Germinal center (tissue), 1 donor: Measurements from ENCODE around the gene UMAD1.

Experiments
- DNase-seq: peaks from one replicate; pipeline ENCODE4 v3.0.0; 2012; ENCODE audit warnings: mixed read lengths, low spot score

The UMAD1 gene

DNA sequence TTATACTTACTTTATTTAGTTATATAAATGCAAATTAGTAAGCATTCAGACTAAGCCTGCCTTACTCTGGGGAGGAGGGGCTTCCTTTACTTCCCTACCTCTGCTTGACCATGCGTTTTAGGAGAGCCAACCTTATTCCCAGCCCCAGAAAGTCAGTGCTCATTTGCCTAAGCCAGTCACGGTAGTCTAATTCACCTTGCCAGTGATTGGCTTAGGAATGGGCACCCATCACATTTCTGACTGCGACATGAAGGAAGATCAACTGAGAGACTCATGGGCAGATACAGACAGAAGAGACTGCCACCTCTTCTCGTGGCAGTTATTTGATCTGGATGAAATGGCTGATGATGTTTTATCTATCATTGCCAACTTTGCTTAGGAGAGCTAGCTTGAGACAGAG is 48.4 kb downstream of the UMAD1 start:
- DNase-seq, result no peak

GRCh38 chr7:7693881-7694280 is 53.3 kb downstream of the UMAD1 start:
- no peak for DNase-seq

DNA sequence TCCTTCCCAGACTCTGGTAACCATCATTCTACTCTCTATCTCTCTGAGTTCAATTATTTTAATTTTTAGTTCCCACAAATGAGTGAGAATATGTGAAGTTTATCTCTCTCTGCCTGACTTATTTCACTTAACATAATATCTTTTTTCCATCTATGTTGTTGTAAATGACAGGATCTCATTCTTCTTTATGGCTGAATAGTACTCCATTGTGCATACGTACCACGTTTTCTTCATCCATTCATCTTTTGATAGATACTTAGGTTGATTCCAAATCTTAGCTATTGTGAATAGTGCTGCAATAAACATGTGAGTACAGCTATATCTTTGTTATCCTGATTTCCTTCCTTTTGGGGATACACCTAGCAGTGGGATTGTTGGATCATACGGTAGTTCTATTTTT is 54.0 kb downstream of the UMAD1 start:
- DNase-seq, result no peak

GRCh38 chr7:7695111-7695817 is 54.7 kb downstream of the UMAD1 start:
- no peak for DNase-seq

DNA sequence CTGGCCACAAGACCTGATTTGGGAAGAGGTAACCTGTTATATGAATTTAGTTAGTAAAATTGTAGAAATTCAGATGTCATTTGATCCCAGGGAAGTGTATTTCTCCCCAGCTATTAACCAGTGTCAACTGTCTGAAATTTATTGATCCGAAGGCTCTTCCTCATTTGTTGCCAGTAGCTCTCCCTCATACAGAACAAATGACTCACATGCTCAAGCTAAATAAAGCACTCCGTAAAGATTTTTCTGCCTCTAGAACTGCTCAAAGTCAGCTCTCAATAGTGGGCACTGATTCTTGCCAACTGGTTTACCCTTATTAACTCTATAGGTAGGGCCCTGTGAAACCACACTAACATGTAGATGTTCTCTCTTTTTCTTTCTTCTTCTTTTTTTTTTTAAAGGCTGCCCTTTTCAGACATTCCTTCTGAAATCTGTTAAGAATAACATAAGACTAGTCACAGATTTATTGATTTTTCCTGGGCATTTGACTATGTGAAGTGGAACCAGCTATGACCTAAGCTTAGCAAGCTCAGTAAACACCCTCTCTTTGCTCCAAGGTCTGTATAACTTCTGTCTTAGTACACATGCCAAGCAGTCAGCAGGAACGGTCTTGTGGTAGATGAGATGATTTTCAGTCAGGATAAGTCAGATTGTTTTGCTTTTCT is 56.0 kb downstream of the UMAD1 start:
- no peak for DNase-seq

DNA sequence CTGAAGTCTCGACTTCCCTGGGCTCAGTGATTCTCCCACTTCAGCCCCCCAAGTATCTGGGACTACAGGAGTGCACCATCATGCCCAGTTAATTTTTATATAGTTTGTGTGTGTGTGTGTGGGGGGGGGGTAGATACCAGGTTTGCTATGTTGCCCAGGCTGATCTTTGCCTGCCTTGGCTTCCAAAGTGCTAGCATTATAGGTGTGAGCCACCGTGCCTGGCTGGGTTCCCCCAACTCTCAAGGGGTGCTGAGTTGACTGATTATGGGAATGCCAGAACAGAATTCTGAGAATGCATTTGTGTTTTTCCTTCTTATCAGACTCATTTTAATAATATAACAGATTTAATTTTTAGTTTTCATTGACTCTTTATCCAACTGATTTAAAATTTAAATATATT is 58.4 kb downstream of the UMAD1 start:
- no peak for DNase-seq

DNA sequence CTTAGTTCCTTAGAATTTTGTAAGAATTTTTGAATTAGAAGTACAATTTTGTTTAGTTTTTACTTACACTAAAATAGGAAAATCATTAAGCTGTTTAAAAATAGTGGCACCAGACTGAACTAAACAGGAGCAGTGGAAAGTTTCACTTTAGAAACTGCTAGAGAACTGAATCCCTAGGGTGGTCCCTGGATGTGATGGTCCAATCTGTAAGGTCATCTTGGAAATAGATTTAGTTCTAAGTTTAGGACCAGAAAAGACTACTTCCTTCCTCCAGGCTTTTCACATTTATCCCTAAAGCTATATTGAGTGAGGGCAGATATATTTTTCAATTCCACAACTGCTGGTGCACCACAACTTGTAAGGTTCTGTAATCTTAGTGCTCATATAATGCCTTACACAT is 58.8 kb downstream of the UMAD1 start:
- DNase-seq, result no peak

DNA sequence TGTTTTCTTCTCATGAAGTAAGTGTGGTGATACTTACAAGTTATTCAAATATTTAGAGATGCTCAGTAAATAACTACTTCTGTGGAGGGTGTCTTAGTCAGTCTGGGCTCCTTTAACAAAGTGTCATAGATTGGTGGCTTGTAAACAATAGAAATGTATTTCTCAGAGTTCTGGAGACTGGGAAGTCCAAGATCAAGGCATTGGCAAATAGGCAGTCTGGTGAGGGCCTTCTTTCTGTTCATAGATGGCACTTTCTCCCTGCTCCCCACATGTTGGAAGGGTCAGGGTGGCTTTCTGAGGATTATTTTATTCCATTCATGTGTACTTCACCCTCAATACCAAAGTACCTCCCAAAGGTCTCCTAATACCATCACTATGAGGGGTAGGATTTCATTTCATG is 59.4 kb downstream of the UMAD1 start:
- DNase-seq, result no peak

DNA sequence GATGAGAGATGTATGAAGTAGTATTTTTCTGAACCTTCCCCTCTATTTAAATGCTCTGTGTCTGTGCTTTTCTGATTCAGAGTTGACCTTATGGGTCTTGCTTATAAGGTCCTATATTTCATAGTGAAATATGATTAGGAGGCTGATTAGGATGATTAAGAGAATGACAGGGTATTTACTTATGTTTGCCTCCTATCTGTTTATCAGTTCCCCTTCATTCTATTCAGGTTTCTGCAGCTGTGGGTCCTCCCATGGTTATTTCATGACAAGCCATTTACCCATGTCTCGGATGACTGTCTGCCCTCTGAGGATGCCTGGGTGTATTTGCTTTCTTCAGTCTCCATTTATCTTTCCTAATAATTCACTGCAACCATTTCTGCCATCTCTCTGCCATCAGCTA is 61.0 kb downstream of the UMAD1 start:
- no peak for DNase-seq

DNA sequence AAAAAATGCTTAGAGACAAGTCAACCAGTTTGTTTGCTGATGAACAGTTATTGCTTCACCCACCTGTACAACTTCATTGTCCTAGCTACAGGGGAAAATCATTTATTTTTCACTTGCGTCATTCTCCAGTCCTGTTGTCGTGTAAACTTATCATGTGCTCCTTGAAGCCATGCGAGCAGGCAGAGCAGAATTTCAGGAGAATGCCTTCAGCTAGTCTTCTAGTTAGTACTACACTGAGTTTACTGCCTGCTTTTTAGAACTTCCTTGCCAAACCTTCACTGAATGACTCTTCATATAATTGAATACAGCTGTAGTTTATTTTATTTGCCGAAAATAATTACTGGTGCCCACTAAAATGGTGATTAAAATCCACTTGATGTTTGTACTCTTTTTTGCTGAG is 62.3 kb downstream of the UMAD1 start:
- DNase-seq, result no peak

DNA sequence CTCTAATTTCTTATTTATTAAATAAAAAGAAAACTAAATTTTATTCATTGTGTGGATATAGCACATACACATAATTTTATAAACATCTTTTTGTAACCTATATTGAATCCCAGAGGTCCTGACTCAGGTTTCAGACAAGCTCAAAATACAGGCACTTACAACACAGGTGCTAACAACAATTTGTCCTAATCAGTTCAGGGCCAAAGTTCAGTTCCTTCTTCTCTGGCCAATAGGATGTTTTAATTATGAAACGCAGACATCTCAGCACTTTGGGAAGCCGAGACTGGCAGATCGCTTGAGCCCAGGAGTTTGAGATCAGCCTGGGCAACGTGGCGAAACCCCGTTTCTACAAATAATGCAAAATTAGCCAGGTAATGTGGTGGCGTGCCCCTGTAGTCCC is 62.9 kb downstream of the UMAD1 start:
- DNase-seq, result no peak

GRCh38 chr7:7704867-7705266 is 64.3 kb downstream of the UMAD1 start:
- no peak for DNase-seq

- no peak for DNase-seq
Observed at GRCh38 chr7:7705318-7705717, 64.8 kb downstream of the UMAD1 start.

- no peak for DNase-seq
Observed at GRCh38 chr7:7706101-7706511, 65.6 kb downstream of the UMAD1 start.

GRCh38 chr7:7706556-7707172 is 66.1 kb downstream of the UMAD1 start:
- DNase-seq, result no peak

GRCh38 chr7:7707246-7707645 is 66.7 kb downstream of the UMAD1 start:
- no peak for DNase-seq

DNA sequence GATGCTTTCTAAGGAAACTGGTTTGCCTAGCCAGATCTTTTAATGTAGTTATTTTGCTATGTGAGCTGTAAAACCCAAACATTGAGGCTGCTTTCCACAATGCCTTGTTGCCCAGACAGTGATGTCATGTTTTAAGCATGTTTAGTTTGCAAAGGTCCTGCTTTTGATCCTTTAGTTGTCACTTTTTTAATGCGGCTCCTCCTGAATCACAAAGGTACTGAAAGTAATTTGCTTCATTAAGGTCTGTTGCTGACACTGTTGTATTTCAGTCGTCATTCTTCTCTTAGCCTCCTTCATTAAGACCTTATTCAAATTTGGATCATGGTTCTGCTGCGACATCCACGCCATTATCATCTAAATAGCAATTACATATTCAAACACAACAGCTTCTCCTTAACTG is 67.3 kb downstream of the UMAD1 start:
- DNase-seq, result no peak

DNA sequence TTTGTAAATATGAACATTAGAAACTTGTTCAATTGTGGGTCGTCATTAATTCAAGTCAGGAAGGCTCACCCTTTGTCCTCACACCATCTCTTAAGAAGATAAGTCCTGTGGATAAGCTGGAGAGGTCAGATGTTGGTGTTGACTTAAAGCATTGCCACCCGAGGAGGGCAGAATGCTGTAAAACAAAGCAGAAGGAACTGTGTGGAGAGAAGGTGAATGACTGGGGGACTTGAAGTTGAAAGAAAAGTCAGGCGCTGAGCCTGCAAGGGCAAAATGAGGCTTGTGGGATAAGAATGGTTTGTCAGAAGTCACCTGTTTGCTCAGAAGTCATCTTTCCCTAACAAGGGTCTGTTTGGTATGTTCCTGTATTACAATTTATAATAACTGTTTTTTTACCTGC is 68.7 kb downstream of the UMAD1 start:
- DNase-seq, result no peak

DNA sequence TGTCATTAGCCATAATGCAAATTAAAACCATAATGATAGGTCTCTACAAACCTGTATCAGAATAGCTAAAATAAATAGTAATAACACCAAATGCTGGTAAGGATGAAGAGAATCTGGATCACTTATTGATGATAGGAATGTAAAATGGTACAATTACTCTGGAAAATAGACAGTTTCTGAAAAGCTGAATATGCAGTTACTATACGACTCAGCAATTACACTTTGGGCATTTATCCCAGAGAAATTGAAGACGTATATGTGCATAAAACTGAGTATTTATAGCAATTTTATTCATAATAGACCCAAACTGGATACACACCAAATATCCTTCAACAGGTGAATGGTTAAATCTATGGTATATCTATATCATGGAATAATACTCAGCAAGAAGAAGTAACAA is 69.9 kb downstream of the UMAD1 start:
- no peak for DNase-seq

GRCh38 chr7:7713730-7714129 is 73.2 kb downstream of the UMAD1 start:
- no peak for DNase-seq

- no peak for DNase-seq
Observed at GRCh38 chr7:7718492-7718891, 77.9 kb downstream of the UMAD1 start, which contains the start of gene RPA3. Gene RPA3 (minus strand): TSS chr7:7718607. CDS start chr7:7640418, 78,189 bp downstream.

DNA sequence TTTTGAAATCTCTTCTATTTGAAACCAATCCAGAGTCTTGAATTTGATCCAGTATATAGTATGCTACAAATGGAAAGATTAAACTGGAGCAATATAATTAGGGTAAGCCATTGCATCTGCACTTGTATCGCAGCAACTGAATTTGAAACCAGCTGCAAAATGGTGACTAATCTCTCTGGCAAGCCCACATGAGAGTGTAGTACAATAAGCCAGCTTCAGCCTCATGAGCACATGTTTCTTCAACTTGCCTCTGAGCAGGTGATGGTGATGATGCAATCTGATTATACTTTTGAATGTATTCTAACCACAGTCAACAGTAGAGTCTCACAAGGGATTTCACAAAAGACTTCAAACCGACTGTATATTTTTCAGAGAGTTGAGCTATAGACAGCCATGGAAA is 78.7 kb downstream of the UMAD1 start:
- no peak for DNase-seq

DNA sequence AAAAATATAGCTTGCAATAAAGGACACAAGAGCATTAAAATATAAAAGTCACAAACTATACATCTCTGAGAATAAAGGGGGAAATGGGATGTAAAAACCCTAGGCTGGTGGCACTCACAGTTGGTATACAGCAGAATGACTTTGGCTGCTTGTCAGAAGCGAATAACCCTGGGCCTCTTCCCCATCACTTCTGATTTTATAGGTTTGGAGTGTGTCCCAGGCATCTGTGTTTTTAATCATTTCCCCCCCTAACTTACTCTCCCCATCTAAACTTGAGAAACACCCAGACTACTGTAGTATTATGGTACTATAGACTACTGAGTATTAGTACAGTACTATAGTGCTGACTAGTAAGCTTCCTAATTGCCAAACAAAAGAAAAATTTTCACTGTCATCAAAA is 79.6 kb downstream of the UMAD1 start:
- DNase-seq, result no peak
